Measurements from ENCODE around the gene PAPSS2. TPM values are rescaled to one million over a fixed set of nuclear protein-coding genes. Genes with fewer than 3 reads are reported as not detected.

Gene PAPSS2
- total RNA-seq, 1 donor from 2014 or later = 63.9 TPM

DNA sequence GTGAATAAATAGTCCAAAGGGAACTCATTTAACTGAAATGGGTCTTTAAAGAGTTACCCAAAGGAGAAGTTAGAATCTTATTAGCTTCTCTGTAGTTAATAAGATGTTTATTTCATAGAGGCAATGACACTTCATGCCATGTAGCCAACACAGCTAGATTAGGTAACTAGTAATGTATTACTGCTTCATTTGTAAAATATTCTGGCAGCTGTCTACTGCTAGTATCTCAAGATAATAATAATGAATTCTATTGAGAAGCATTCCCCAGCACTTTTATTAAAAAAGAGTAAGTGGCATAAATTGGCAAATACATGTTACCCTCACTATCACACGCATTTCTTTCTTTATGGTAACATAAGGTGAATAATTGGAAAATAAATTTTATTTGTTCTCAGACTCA lies 10.1 kb downstream of the PAPSS2 start:
- no peak for DNase-seq (ENCODE audit: extremely low read depth, low read depth, low spot score)

GRCh38 chr10:87670586-87670985 lies 10.9 kb downstream of the PAPSS2 start:
- DNase-seq (ENCODE audit: extremely low read depth, low read depth, low spot score) = no peak

DNA sequence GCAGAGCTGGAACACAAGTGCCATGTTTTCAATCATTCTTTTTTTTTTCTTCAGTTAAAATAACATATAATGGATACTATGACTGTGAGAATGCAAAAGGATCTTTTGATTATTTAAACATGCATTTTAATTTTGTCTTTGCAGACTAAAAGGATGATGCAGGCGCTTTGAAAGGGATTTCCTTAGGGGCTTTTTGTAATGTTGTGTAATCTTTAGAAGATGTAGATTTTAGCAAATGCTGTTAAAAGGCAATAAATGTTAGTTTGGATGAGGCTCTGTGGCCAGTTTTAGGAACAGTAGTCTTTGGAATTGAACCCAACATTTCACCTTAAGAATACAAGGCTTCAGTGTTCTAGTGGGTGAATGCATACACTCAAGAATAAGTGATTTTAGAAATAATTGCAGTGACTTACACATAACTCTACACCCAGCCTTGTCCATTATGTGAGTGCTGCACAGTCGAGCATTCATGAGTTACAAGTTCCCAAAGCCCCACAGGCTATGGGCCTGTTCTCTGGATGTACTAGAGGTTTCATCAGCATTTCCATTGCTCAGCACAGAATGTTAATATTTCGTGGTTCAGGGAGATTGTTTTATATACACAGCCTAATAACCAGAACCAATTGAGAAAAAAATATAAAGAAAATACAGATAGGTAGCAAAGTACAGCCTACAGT lies 11.6 kb downstream of the PAPSS2 start:
- DNase-seq (ENCODE audit: extremely low read depth, low read depth, low spot score) = no peak

GRCh38 chr10:87672551-87672950 lies 12.9 kb downstream of the PAPSS2 start:
- no peak for DNase-seq (ENCODE audit: extremely low read depth, low read depth, low spot score)

DNA sequence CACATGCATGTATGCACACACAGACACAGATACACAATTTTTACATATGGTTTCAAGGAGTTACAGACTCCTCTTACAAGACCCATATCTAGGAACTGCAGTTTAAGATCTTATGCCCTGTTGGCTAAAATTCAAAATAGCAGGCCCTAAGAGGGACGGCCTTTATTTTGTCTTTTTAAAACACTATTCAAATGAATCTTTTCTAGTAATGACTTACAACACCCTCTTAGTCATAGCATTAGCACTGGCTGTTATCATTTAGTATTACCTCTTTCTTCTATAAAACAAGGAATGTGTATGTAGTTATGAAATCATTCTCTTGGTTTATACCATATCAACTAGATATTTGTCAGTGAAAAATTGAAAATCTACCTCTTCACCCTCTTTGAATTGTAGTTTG lies 15.3 kb downstream of the PAPSS2 start:
- DNase-seq (ENCODE audit: extremely low read depth, low read depth, low spot score) = no peak

DNA sequence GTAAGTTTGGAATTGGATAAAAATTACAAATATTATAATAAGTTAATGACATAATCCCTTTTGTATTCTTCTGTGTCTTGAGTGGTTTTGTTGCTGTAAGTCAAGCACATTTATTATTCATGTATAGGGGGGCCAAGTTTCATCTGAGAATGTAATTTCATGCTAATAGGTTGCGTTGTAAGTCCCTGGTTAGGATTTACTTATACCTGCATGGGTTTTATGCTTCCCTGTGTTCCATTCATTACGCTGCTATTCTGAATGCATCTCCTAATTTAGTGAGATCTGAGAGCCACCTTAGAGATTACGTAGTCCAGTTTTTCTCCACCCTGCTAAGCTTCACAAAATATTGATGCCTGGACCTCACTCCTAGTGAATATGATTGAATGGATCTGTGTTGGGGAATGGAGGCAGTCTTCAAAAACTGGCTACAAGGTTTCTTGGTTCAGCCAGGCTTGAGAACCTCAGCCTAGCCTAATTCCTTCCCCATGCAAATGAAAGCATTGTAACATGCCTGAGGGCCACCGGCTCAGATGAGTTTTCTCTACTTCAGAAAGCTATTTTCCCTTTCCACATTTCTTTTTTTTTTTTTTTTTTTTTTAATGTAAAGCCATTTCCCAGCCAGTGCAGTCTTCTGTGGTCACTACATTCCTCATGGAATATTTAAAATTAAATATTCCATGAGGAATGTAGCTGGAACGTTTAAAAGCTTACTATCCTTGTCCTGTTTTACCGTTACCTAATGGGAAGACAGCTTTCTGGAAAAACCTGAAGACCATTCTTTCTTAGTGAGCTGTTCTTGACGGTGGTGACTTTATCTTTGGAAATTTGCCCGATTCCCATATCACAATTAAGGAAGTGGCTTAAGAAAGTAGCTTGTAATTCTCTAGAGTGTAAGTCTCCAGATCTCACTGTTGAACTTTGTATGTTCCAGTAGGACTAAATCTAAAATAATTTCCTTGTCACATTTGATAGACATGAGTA lies 16.0 kb downstream of the PAPSS2 start:
- DNase-seq (ENCODE audit: extremely low read depth, low read depth, low spot score) = no peak

- DNase-seq (ENCODE audit: extremely low read depth, low read depth, low spot score) = no peak
These were observed 17.9 kb downstream of the PAPSS2 start for GRCh38 chr10:87677595-87677994.

- DNase-seq (ENCODE audit: extremely low read depth, low read depth, low spot score) = no peak
These were observed 18.6 kb downstream of the PAPSS2 start for GRCh38 chr10:87678302-87678701.

DNA sequence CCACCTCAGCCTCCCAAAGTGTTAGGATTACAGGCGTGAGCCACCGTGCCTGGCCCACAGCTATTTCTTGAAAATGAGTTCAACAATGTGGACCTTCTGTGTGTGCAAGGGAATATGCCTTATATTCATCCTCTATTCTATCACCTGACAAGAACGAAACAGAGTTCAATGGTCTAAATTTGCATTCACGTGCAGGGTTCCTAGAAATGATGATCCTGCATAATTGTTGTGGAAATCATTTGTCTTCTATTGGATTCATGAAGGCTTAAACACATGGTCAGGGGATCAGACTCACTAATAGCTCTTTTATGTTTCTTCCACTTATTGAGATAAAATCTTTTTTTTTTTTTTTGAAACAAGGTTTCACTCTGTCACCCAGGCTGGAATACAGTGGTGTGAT lies 23.7 kb downstream of the PAPSS2 start:
- DNase-seq (ENCODE audit: extremely low read depth, low read depth, low spot score) = no peak

GRCh38 chr10:87684001-87684638 lies 24.4 kb downstream of the PAPSS2 start:
- DNase-seq (ENCODE audit: extremely low read depth, low read depth, low spot score) = no peak

GRCh38 chr10:87685832-87686574 lies 26.3 kb downstream of the PAPSS2 start:
- DNase-seq (ENCODE audit: extremely low read depth, low read depth, low spot score) = no peak

- DNase-seq (ENCODE audit: extremely low read depth, low read depth, low spot score) = no peak
These were observed 31.9 kb downstream of the PAPSS2 start for GRCh38 chr10:87691506-87692070.

- no peak for DNase-seq (ENCODE audit: extremely low read depth, low read depth, low spot score)
These were observed 33.3 kb downstream of the PAPSS2 start for GRCh38 chr10:87692956-87693484.

GRCh38 chr10:87694011-87694794 lies 34.5 kb downstream of the PAPSS2 start:
- DNase-seq (ENCODE audit: extremely low read depth, low read depth, low spot score) = no peak

DNA sequence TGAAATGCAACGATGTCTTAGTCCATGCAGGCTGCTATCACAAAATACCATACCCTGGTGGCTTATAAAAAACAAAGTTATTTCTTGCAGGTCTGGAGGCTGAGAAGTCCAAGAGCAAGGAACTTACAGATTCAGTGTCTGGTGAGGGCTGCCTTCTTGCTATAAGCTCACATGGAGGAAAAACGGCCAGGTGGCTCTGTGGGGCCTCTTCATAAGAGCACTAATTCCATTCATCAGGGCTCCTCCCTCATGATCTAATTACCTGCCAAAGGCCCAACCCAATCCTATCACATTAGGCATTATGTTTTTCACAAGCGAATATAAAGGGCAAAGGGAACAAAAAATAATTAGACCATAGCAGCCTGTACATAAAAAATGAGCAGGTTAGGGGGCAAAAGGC lies 35.4 kb downstream of the PAPSS2 start:
- no peak for DNase-seq (ENCODE audit: extremely low read depth, low read depth, low spot score)

DNA sequence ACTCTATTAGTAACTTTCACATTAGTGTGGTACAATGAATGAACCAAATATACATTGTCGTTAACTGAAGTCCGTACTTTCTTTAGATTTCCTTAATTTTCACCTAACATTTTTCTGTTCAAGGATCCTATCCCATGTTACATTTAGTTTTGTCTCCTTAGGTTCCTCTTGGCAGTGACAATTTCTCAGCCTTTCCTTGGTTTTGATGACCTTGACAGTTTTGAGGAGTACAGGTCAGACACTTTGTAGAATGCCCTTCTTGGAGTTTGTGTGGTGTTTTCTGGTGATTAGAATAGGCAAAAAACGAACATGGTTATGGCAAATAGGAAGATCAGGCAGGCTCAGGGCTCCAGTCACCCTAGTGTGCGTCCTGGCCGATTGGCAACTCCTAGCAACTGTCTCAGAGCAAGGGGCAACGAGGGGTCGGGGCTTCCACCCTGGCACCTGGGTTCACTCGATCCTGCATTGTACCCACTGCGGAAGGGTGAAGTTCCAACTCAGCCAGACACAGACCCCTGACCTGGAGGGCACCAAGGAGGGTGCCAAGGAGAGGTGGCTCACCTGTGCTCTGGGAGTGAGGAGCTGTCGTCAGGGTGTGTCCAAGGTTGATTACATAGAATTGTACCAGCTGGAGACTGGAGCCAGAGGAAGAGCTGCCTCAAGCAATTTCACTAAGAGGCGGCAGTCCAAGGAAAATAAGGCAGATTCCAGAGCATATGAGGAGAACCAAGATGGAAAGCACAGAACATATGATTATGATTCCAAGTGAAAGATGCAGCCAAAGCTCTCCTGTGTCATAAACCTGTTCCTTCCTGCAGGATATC lies 37.5 kb downstream of the PAPSS2 start:
- no peak for DNase-seq (ENCODE audit: extremely low read depth, low read depth, low spot score)

- no peak for DNase-seq (ENCODE audit: extremely low read depth, low read depth, low spot score)
These were observed 40.5 kb downstream of the PAPSS2 start for GRCh38 chr10:87700031-87700796.
